Measurements from ENCODE around the gene PUS7.
A peak's percentile ranks its signal among the peaks of the same experiment; 100 is the strongest.
"Not testable (repeated sequence)": the region's sequence is repeated elsewhere in the genome, so short reads cannot be mapped to it uniquely, and the experiment has no call there.

Gene PUS7

GRCh38 chr7:105442214-105442613 lies 79.9 kb downstream of the PUS7 start:
- DNase-seq, result not testable (repeated sequence)

- no peak for DNase-seq
Measured at GRCh38 chr7:105439174-105439893, 82.7 kb downstream of the PUS7 start.

GRCh38 chr7:105438847-105439173 lies 83.3 kb downstream of the PUS7 start:
- DNase-seq, result no peak

- DNase-seq, result no peak
Measured at GRCh38 chr7:105438254-105438653, 83.8 kb downstream of the PUS7 start.

- DNase-seq, result not testable (repeated sequence)
Measured at GRCh38 chr7:105437356-105437755, 84.7 kb downstream of the PUS7 start.

GRCh38 chr7:105429746-105430612 lies 92.1 kb downstream of the PUS7 start:
- DNase-seq, result peak; percentile 62

- no peak for DNase-seq
Measured at GRCh38 chr7:105426606-105427146, 95.4 kb downstream of the PUS7 start.

GRCh38 chr7:105423987-105424386 lies 98.1 kb downstream of the PUS7 start:
- DNase-seq, result no peak

- no peak for DNase-seq
Measured at GRCh38 chr7:105413887-105414437, 108.1 kb downstream of the PUS7 start.

- DNase-seq, result not testable (repeated sequence)
Measured at GRCh38 chr7:105410774-105411173, 111.3 kb downstream of the PUS7 start.

GRCh38 chr7:105409775-105410174 lies 112.3 kb downstream of the PUS7 start:
- DNase-seq, result not testable (repeated sequence)

- DNase-seq, result no peak
Measured at GRCh38 chr7:105408791-105409410, 113.2 kb downstream of the PUS7 start.

Measured in hematopoietic multipotent progenitor cell treated with erythropoietin and hydrocortisone succinate and interleukin-3 and kit ligand, for 8 days (in vitro differentiated cells).